Activated CD4-positive, CD25-positive, alpha-beta regulatory T cell treated with anti-CD3 and anti-CD28 coated beads, Interleukin-2, amount 50 U/mL, for 16 hours (primary cell): Measurements from ENCODE around the gene CD109.
"Not testable (repeated sequence)": the region's sequence is repeated elsewhere in the genome, so short reads cannot be mapped to it uniquely, and the experiment has no call there.

ENCODE experiments used
- DNase-seq: peaks from one replicate; pipeline ENCODE4 v3.0.0-alpha.2; 2020; ENCODE audit warnings: low read depth, low spot score

Gene CD109

DNA sequence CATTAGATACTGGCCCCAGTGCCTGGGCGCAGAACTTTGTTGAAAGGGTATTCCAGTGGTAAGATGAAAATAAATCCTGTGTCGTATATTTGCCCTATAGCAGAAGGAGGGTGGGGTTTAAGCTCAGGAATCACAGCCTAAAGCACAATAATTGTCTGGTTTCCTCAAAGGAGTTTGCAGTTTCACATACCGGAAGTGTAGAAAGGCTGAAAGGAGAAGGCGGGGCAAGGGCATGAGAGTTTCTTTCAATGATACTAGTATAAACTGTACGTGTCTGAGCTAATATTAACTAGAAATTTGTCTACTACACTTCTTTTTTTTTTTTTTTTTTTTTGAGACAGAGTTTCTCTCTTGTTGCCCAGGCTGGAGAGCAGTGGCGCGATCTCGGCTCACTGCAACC, 29.2 kb downstream of the CD109 start:
- not testable (repeated sequence) for DNase-seq

DNA sequence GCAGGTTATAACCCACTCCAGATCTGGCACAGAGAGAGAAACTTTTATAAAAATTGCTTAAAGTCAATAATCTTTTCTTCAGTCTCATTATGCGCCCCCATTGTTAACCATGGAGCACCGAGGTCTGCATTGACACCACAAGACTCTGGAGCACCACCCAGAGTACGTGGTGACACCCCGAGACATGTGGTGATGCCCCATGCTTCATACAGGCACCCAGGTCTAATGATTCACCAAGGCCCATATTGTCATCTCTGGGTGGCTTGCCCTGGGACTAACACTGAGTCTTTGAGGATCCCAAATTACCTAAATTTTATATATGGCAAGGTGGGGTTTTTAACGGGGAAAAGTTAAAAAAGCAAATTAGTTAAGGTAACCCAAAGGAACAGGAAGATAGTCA, 31.1 kb downstream of the CD109 start:
- DNase-seq: no peak

DNA sequence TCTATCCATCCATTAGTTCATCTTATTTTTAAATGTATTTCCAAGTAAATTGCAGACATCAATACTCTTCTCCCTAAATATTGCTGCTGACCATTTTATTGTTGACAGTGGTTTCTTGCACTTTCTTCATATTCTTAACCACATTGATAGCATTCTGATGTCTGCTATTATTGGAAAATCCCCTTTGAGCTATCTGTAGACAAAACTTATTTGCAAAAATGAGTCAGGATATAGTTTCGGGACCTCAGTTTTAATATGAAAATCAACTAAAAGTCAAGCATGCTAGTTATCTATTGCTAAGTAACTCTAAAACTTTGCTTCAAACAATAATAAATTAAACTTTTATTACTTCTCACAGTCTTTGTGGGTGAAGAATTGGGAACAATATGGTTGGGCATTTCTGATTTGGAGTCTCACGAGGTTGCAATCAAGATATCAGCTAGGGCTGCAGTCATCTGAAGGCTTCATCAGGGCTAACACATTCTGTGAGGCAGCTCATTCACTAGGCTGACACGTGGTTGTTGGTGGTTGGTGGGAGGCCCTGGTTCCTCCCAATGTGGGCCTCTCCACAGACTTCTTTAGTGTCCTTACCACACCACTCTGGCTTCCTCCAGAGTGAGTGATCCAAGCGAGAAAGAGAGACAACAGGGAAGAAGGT, 32.7 kb downstream of the CD109 start:
- no peak for DNase-seq

DNA sequence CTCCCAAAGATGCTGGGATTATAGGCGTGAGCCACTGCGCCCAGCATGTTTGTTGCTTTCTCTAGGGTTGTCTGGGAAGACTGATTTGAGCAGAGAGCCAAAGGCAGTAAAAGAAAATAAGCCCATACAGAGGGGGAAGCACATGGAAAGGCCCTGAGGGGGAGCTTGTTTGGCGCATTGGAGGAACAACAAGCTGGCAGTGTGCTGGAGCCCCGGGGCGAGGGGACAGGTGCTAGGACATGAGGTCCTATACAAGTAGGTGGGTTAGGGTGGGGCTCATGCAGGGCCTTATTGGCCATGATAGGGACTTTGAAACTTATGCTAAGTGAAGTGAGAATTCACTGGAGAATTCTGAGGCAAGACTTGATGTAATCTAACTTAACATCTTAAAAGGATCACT, 35.3 kb downstream of the CD109 start:
- DNase-seq: no peak

DNA sequence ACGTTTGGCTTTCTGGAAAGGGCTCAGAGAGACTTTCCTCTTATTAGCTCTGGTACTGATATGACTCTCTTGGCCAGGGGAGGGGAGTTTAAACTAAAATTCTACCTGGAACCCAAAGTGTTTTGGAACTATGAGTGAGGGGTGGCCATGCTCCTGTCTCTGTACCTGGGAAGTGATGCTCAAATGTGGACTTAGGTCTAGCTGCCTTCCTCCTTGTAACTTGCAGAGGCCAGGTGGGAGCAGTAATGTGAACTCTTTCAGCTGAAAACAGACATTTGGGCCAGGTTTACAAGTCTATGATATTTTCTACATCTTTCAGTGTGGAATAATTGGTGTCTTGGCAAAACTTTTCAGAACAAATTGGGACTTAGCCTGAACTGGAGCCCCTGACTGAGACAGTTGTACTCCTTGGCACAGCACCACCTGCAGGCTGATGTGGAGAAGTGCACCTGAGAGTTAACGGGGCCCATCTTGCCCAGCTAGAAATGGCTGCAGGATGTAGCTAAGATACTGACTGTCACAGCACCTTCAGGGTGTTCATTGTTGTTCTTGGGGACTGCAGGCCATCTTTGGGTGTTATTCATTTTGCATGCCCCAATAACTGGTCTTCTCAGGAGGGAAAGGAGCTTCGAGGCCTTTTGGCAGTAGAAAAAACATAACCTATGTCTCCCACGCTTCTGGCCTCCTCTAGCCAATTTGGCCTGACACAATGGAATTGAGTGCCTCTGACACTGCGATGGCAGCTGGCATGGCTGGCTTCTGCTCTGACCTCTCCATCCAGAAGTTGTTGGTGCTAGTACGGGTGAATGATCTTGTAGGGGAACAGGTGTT, 37.1 kb downstream of the CD109 start:
- peak; percentile 49 for DNase-seq

DNA sequence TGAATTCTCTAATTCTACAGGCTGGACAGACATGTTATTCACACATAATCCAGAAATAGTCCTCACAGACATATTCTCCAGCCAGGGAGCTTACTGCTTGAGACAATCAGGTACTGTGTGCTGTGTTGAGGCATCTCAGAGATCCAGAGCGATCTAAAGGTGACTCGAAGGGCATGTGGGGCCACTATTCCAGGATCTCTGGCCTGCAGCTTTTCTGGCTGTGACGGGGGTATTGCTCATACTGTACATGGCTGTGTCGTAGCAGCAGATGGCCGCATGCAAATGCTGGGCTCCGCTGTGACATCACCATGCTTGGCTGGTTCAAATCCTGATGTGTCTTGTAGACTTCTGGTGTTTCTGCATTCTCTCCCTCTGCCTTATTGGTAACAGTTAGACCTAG, 37.8 kb downstream of the CD109 start:
- DNase-seq: no peak

DNA sequence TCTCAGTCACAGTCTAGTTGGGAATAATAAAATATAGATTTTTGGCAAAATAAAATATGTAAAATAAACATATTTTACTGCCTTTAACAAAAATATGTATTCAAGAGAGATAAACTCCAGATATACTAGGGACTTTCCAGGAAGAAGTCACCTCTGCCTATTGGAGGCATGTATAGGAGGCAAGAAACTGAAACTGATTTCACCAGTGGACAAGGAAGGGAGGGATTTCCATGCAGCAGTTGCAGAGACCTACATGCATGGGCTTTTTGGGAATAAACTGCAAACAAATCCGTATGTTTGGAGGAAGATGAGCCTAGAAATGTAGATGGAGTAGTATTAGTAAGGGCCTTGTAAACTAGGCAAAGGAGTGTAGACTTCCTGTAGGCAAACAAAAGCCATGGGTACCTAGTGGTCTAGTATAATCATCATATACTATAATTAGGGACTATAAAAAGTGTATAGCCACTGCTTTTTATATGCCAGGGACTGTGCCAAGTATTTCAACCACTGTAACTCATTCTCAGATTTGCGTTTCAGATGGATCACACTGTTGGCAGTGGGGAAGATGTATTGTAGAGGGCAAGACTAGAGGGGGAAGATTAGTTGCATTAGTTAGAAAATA, 38.9 kb downstream of the CD109 start:
- DNase-seq: no peak

DNA sequence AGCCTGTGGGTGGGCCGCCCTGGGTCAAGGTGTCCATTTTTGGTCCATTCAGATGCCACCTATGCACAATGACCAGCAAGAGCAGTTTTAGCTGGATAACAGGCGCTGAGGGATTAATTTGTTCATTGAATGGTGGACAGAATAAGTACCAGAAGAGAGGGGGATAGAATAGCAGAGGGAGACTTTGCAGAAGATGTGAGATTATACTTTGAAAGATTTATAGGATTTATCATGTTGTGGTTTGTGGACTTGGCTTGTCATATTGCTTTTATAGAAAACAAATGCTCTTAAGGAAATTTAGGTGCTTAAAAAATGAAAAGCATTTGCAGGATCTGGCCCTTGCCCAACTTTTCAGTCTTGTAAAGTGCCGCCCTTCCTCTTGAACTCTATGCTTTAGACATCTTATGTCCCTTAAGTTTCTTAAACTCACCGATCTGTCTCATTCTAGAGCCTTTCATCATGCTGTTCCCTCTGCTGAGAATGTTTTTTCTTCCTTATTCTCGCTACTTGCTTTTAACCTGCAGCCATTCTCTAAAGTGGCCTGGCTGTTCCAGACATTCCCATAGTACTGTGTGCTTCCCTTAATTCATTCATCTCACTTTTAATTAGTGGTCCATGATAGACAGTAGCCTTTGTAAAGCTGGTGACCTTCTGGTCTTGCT, 42.5 kb downstream of the CD109 start:
- no peak for DNase-seq

DNA sequence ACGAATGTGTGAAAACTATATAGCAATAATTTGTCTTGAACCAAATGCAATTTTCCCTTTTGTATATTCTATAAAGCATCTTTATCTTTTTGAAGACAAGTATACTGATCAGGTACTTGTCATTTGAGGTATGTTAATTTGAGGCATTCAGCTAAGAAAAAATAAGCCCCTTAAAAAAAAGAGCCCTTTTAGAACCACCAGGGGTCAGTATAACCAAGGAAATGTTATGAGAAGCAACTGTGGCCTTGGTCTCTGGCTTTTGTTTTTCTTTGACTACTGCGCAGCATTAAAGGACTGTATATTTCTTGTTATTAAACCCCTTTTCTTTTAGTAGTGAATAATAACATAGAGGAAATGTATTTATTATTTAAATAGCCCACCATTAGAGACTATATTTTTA, 43.1 kb downstream of the CD109 start:
- DNase-seq: no peak

DNA sequence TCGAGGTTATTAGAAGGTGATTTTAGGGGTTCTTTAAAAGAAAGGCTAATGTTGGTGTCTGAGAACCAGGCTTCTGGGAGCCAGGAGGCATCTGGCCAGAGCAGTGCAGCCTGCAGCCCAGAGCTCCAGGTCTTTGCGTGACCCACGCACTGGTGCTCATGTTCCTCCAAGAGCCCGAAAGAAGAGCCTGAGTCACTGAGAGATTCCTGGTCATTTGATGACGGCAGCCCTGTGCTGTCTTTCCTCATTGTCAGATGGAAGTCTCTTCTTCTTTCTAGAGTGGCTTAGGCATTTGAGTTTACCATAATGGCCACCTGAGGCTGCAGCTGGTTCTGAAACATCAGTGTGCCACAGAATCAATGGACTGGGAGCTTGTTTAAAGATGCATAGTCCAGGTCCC, 46.4 kb downstream of the CD109 start:
- DNase-seq: no peak

DNA sequence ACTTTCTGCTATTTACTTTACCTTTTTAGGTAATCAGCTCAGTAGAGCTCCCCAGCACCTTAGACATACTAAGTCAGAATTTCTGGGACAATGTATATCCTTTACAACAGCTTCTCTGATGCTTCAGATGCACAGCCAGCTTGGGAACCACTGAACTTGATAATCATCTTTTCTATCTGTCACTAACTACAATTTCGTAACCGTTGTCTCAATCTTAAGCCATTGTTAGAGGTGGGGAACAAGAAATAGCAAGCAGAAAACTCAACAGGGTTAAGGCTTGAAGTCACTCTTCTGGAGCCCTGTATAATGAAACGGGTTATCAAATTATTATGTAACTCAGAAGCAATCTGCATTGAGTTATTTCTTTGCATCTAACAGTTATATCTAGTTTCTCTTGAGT, 47.1 kb downstream of the CD109 start:
- no peak for DNase-seq

DNA sequence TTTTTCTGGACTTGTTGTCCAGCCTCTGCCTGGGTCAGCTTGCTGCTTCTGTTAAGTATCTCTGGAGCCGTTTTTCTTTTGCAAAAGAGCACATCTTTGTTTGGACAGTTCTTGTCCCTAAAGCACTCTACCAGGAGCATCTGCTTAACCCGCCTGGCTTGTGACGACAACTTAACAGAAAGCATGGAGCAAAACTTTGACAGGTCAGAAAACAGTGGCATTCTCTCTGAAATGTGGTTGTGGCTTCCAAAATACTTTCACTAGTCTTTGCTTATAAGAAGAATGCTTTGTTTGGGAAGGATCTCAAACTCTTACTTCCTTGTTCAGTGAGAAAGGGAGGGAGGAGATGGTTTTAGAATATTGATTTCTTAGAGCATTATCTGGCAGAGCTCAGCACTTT, 47.6 kb downstream of the CD109 start:
- no peak for DNase-seq

DNA sequence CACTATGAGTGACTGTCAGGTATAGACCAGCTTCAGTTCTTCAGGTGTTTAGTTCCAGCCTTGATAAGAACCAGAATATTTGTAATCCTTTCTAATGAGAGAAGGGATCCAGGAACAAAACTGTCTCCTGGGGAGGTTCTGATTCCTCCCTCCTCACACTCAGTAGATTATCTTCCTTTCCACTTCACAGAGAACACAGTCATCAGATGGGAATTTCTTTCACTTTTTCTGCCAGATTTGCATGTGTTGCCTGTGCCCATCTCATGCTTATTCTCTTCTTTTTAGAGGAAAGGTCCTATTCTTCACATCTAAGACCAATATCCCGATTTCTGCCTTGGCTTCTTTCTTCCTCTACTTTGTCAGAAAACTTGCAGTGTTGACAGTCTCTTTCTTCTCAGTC, 50.8 kb downstream of the CD109 start:
- no peak for DNase-seq

DNA sequence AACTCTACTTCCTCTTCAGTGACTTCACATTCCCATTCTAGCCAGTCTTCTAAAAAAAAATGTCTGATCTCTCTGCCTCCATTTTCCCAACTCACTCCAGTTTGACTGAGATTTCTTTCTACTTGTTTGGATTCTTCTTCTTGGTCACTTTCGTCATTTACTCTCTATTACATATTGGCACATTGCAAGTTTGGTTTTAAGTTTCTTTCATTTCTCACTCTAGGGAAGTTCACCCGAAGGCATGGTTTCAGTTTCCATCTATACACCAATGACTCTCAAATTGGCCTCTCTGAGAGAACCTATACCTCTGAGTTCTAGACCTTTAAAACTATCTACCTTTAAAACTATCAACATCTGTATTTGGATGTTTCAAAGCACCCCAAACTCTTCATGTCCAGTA, 51.3 kb downstream of the CD109 start:
- no peak for DNase-seq

DNA sequence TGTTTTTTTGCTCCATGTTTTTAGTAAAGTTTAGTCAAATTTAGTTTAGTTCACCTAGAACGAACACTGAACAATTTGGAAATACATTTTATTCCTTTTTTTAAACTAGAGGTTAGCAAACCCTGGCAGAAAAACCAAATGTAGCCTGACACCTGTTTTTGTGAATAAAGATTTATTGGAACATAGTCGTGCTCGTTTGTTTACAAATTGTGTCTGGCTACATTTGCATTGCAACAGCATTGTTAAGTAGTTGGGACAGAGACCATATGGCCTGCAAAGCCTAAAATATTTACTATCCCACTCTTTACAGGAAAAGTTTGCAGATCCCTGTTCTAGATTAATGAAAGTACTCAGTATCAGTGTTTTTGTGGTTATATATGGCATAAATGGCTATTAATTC, 56.9 kb downstream of the CD109 start:
- DNase-seq: no peak

DNA sequence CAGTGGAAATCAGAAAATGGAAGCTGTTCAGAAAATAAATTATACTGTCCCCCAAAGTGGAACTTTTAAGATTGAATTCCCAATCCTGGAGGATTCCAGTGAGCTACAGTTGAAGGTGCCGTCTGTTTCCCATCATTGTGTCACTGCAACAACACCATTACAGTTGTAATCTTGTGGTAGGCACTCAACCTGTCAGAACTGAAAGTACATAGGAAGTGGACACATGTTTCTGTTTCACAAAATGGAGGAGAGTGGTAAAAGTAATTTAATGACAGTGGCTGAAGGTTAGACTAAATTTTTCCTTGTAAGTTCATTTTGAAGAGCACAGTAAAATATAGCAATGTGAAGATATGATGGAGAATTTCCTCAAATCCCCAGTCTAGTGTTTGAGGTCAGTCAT, 70.0 kb downstream of the CD109 start:
- no peak for DNase-seq

DNA sequence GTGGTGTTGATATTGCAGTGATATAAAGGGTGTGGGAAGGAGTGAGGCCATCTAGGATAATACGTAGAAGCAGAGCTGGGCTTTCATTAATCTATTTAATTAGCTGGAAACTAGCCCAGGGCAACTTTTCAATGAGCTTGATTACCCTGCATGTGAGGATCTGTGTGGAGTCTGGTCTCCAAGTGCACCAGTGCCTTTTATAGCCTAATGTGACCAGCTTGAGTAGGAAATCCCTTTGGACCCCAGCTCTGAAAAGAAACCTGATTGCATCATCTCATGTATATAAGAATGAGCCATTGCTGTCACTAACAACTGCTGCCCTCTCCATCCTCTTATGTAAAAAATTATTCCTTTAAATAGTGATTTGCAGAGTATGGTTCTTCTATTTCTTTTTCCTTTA, 72.6 kb downstream of the CD109 start:
- DNase-seq: no peak

DNA sequence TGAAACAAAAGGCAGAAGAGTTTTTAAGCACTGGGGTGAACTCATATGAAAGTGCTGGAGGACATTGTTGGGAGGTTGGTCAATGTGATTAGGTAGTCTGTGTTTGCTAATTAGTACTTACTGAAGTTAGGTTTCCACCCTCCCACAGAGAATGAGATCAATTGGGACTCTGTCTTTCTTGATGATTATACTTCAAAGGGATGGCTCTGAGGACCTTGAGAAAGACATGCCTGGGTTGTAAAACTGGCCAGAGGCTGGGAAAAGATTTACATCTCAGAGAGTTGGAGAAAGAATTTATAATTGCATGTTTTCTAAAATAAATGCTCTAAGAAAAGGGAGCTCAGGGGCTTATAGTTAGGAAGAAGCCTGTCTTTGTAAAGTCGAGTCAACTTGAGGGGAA, 74.0 kb downstream of the CD109 start:
- no peak for DNase-seq

DNA sequence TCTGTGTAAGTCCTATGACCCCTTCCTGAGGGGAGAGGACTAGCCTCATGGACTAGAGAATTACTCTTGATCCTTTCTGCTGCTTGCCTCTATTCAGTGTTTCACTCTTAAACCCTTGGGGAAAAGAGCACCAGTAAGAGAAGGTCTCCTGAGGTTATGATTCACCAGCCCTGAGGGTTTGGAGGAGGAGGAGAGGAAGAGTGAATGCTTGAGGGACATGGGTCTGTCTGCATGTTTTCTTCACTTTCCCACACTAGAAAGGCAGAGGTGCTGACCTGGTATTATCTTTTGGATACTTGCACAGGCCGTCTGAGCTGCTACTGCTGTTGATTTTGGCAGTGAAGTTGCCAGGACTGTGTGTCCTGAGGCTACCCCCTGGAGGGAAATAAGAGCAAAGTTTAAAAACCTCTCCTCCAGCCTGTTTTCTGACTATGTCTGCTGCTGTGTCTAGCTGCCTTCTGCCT, 78.3 kb downstream of the CD109 start:
- no peak for DNase-seq

DNA sequence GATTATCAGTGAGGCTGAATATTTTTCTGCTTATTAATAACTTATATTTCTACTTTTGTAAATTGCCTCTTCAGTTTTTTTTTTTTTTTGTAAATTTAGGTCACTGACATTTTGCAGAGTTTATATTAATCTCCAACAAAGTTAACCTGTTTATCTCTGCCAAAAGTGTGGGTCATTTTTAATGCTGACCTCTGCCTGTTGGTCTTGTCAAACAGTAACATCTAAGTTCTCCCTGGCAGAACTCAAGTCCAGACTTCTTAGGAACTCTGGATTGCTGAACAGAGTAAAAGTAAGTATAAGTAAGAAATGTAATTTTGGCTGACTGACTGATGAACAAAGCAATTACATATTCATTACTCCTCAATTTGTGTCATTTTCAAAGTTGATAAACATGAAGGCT, 83.9 kb downstream of the CD109 start:
- no peak for DNase-seq

DNA sequence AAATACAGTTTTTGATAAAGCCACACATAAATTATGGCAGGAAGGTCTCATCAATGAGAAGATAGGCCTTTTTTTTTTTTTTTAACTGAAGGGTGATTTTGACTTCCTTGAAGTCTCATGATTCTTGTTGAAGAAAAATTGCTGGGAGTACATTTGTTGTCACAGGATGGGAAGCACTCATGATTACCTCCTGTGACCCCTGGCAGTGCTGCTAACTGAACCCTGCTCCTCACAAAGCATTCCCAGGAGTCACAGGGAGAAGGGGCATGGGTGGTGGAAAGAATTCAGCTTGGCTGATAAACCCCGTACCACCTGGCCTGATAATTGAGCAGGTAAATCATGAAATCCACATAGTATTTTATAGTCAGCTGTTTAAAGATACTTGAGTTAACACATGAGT, 86.9 kb downstream of the CD109 start:
- no peak for DNase-seq

DNA sequence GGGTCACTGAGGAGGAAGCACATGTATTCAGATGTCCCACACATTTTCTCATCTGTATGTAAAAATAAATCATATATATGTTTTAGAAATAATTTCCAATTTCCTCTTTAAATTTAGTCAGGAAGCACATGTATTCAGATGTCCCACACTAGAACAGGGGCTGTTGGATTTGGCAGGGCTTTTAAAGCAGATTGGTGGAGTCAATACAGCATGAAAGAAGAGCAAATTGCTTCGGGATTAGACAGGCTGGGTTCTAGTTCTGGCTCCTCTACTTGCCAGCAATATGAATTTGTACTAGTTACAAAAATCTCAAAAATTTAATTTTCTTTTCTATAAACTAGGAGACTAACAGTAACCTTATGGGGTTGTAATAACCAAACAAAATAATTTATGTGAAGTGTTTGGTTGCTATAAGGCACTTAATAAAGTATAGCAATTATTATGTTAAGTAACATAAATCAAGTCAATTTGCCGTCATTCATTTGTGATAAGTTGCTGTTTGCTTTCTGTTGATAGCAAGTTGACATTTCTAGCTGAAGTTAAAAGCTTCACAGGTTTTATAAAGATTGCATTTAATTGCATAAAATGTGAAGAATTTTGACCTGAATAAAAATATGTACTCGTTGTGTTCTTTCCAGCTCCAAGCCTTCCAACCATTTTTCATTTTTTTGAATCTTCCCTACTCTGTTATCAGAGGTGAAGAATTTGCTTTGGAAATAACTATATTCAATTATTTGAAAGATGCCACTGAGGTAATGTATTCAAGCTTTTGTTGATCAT, 88.9 kb downstream of the CD109 start:
- DNase-seq: no peak
